ENCODE results near the gene GDF7. TPM values are rescaled to one million over a fixed set of nuclear protein-coding genes. Genes with fewer than 3 reads are reported as not detected.

GDF7 gene
- total and polyA plus RNA-seq, 2 experiments from 2014 or later, result 0.24 to 0.37 TPM

DNA sequence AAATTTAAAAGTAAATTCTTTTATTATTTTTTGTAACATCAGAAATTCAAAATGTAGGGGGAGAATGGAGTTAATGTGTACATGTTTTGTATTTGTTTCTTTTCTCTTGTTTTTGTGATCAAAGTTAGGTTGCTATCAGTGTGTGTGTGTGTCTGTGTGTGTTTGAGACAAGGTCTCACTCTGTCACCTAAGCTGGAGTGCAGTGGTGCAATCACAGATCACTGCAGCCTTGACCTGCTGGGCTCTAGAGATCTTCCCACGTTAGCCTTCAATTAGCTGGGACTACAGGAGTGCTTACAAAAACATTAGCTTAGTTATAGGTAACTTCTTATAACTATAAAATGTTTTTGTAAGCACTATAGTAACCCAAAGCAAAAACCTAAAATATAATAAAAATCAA lies 50.7 kb downstream of the GDF7 start:
- TF ChIP-seq CTCF (IDR thresholded peaks at IDR 0.05; ENCODE audit: poor library complexity), result no peak
- TF ChIP-seq EZH2 (IDR thresholded peaks at IDR 0.05; ENCODE audit: borderline replicate concordance), result no peak
- TF ChIP-seq EZH2phosphoT487 (IDR thresholded peaks at IDR 0.05; ENCODE audit: low read depth, severe bottlenecking, unreplicated experiment), result no peak
- Histone ChIP-seq H3K4me3 (no peak overlapping the region), H3K79me2 (peaks cover 12% of the 10 kb centered on the region), H3K4me2 (no peak overlapping the region), H3K27me3 (no peaks in the 10 kb centered on the region), H3K36me3 (replicated peaks; ENCODE audit: insufficient read depth, low read depth) (no peaks in the 10 kb centered on the region), H3K27ac (no peak overlapping the region), H3K9me2 (replicated peaks; ENCODE audit: insufficient read depth) (no peaks in the 10 kb centered on the region), H2AFZ (no peak overlapping the region), H4K20me1 (ENCODE audit: insufficient read depth, poor library complexity, severe bottlenecking) (no peaks in the 10 kb centered on the region), H3K9me3 (ENCODE audit: low read depth) (peaks cover 3% of the 10 kb centered on the region), H3K4me1 (ENCODE audit: insufficient read depth) (no peaks in the 10 kb centered on the region)
- no peak for DNase-seq (ENCODE audit: low spot score)
- 55% methylated on average over 1 of the region's 1 CpG for WGBS (ENCODE audit: low lambda C conversion rate, missing lambda C conversion rate)

DNA sequence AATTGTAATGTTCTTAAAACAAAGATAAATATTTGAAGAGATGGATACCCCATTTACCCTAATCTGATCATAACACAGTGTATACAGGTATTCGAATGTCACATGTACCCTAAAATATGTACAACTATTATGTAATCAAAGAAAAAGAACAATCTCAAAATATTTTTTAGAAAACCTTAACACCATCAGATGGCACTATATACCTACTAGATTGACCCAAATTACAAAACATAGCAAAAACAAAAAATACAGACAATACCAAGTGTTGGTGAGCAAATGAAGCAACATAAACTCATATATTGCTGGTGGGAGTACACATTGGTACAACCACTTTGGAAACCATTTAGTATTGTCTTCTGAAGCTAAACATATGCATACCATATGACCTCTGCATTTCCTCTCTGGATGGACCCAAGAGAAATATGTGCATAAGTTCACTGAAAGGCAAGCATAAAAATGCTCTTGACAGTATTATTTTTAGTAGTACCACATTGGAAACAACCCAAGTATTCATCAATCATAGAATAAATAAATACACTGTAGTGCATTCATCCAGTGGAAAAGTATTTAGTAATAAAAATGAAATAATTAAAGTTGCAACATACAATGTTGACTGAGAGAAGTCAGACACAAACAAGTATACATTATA lies 55.8 kb downstream of the GDF7 start:
- TF ChIP-seq EZH2 (IDR thresholded peaks at IDR 0.05; ENCODE audit: borderline replicate concordance) (no peak), CTCF (IDR thresholded peaks at IDR 0.05; ENCODE audit: poor library complexity) (no peak), EZH2phosphoT487 (IDR thresholded peaks at IDR 0.05; ENCODE audit: low read depth, severe bottlenecking, unreplicated experiment) (no peak)
- 100% methylated on average over 1 of the region's 1 CpG for WGBS (ENCODE audit: low lambda C conversion rate, missing lambda C conversion rate)

DNA sequence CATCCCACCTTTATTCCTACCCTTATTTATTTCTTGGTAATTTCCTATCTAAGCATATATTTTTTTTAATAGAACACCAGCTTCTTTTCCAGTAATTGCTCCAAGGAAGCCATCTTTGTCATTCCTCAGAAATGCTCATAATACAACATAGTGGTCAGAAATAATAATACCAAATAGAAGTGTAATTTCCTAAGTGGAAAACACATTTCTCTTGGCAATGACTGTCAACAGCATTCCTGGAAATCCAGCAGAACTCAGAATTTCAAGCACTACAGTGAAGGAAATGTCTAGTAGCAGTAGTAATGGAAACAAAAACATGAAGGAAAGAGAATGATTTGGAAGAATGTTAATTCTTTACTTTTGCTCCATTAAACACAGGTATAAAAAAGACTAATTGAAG lies 56.6 kb downstream of the GDF7 start:
- H2AFZ ChIP-seq, result no peak overlapping the region
- DNase-seq (ENCODE audit: low spot score), result no peak
- H3K4me2 ChIP-seq, result no peak overlapping the region
- TF ChIP-seq CTCF (IDR thresholded peaks at IDR 0.05; ENCODE audit: poor library complexity), result no peak
- TF ChIP-seq EZH2 (IDR thresholded peaks at IDR 0.05; ENCODE audit: borderline replicate concordance), result no peak
- TF ChIP-seq EZH2phosphoT487 (IDR thresholded peaks at IDR 0.05; ENCODE audit: low read depth, severe bottlenecking, unreplicated experiment), result no peak
- no peaks in the 10 kb centered on the region for H3K9me3 ChIP-seq (ENCODE audit: low read depth)
- H3K27me3 ChIP-seq, result no peaks in the 10 kb centered on the region
- no peak overlapping the region for H3K27ac ChIP-seq
- H3K36me3 ChIP-seq (replicated peaks; ENCODE audit: insufficient read depth, low read depth), result no peaks in the 10 kb centered on the region
- no peak overlapping the region for H3K4me3 ChIP-seq
- H3K4me1 ChIP-seq (ENCODE audit: insufficient read depth), result peaks cover 13% of the 10 kb centered on the region
- H3K79me2 ChIP-seq, result peaks cover 5% of the 10 kb centered on the region
- no peaks in the 10 kb centered on the region for H3K9me2 ChIP-seq (replicated peaks; ENCODE audit: insufficient read depth)
- no peaks in the 10 kb centered on the region for H4K20me1 ChIP-seq (ENCODE audit: insufficient read depth, poor library complexity, severe bottlenecking)

More for the DNA sequence above, 55.8 kb downstream of the GDF7 start:
- Histone ChIP-seq H3K9me2 (replicated peaks; ENCODE audit: insufficient read depth) (no peaks in the 10 kb centered on the region), H3K27ac (no peak overlapping the region), H3K79me2 (peaks cover 9% of the 10 kb centered on the region), H3K9me3 (ENCODE audit: low read depth) (no peaks in the 10 kb centered on the region), H4K20me1 (ENCODE audit: insufficient read depth, poor library complexity, severe bottlenecking) (no peaks in the 10 kb centered on the region), H3K4me2 (no peak overlapping the region), H3K27me3 (no peaks in the 10 kb centered on the region), H3K36me3 (replicated peaks; ENCODE audit: insufficient read depth, low read depth) (no peaks in the 10 kb centered on the region), H3K4me3 (no peak overlapping the region), H3K4me1 (ENCODE audit: insufficient read depth) (peaks cover 5% of the 10 kb centered on the region), H2AFZ (no peak overlapping the region)
- DNase-seq (ENCODE audit: low spot score), result no peak

Data from hepatocyte (in vitro differentiated cells).